ENCODE data around the gene ARHGAP44. TPM values are rescaled to one million over a fixed set of nuclear protein-coding genes. Genes with fewer than 3 reads are reported as not detected.

Gene ARHGAP44
- total and polyA plus RNA-seq, 2 donors (not counting 1 experiment from before 2014, with no cell fraction given), result 0.78 to 11.6 TPM

DNA sequence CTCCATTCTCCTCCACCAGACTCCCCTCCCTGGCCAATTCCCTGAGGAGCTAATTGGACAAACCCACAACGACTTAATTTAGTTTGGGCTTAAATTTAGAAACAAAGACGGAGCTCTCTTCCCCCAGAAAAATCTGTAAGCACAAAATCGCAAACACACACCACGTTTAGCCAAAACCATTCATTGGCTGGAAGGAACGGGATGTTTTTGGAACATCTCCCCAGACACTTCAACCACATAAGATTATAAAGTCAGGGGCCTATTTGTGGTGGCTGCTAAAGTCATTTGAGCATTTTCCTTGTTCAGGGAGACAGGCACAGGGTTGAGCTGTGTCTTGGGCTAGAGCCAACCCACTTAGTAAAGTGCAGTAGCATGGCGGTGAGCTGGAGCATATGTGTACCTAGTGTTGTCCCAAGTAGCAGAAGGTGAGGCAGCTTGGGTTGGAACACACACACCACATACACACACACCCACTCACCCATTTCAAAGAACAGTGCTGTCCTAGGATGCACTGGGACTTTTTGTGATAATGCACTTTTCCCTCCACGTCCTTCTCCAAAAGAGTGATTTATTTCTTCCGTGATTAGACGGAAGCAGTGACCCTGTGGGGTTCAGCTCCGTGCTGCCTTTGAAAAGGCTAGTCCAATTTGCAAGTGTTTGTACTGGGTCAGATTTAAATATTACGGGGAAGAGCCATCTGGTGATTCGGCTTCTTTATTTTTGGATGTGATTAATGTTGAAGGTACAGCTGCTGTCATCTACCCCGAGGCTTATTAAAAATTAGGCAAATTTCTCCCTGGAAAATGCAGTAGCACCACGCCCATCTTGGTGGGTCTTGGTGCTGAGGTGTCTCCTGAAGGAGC lies 196.4 kb downstream of the ARHGAP44 start:
- CTCF ChIA-PET, result interaction anchor here (1.2 to 1.3 kb wide), 2 partner anchors 33 to 44 kb away, joined by 3 to 4 read pairs; partner anchors contain the start of gene ELAC2
- Histone ChIP-seq H3K79me2 (ENCODE audit: control insufficient read depth, insufficient read depth, low read length) (no peaks in the 10 kb centered on the region), H3K4me1 (ENCODE audit: control insufficient read depth in 2 of 2, insufficient read depth in 2 of 2, low read length in 2 of 2) (peaks cover 0 to 12% of the 10 kb centered on the region in 2 donors), H3K27me3 (replicated peaks in 1 of 4; ENCODE audit: control extremely low read depth in 1 of 4, control insufficient read depth in 3 of 4, insufficient read depth in 4 of 4, low read length in 3 of 4) (no peaks in the 10 kb centered on the region), H3K27ac (ENCODE audit: low read length in 2 of 2) (no peak overlapping the region), H4K20me1 (ENCODE audit: control insufficient read depth, insufficient read depth, low read length, poor library complexity, severe bottlenecking) (no peaks in the 10 kb centered on the region), H3K4me2 (replicated peaks; ENCODE audit: low read depth, low read length, poor library complexity, severe bottlenecking) (no peak overlapping the region), H3K4me3 (ENCODE audit: control extremely low read depth in 1 of 5, extremely low read depth in 1 of 5, insufficient read depth in 1 of 5, low read depth in 2 of 5, low read length in 4 of 5) (no peak overlapping the region), H3K36me3 (replicated peaks in 1 of 2; ENCODE audit: control extremely low read depth in 1 of 2, control insufficient read depth in 1 of 2, extremely low read depth in 1 of 2, insufficient read depth in 2 of 2, low read length in 1 of 2) (no peaks in the 10 kb centered on the region), H3K9me3 (ENCODE audit: control extremely low read depth in 1 of 3, control insufficient read depth in 2 of 3, insufficient read depth in 1 of 3, low read length in 2 of 3) (no peaks in the 10 kb centered on the region), H3K9ac (ENCODE audit: low read length) (no peak overlapping the region), H2AFZ (ENCODE audit: insufficient read depth, low read depth, low read length, poor library complexity, severe bottlenecking) (no peak overlapping the region)
- no peak for TF ChIP-seq EZH2 (IDR thresholded peaks at IDR 0.05; ENCODE audit: borderline replicate concordance, insufficient read depth, low read depth, low read length, poor library complexity, severe bottlenecking)
- TF ChIP-seq, protein P1, sequence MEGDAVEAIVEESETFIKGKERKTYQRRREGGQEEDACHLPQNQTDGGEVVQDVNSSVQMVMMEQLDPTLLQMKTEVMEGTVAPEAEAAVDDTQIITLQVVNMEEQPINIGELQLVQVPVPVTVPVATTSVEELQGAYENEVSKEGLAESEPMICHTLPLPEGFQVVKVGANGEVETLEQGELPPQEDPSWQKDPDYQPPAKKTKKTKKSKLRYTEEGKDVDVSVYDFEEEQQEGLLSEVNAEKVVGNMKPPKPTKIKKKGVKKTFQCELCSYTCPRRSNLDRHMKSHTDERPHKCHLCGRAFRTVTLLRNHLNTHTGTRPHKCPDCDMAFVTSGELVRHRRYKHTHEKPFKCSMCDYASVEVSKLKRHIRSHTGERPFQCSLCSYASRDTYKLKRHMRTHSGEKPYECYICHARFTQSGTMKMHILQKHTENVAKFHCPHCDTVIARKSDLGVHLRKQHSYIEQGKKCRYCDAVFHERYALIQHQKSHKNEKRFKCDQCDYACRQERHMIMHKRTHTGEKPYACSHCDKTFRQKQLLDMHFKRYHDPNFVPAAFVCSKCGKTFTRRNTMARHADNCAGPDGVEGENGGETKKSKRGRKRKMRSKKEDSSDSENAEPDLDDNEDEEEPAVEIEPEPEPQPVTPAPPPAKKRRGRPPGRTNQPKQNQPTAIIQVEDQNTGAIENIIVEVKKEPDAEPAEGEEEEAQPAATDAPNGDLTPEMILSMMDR (IDR thresholded peaks at IDR 0.05), result no peak
- intact Hi-C loops (cut with micrococcal nuclease), result no loop called here
- 76% methylated on average over 9 of the region's 14 CpGs for WGBS (ENCODE audit: insufficient coverage)
- peaks cover 29% of the 10 kb centered on the region for H3K4me1 Mint-ChIP-seq
- no peaks in the 10 kb centered on the region for H3K27me3 Mint-ChIP-seq
- no peak overlapping the region for H3K4me3 Mint-ChIP-seq
- H3K9me3 Mint-ChIP-seq (ENCODE audit: insufficient read depth), result no peaks in the 10 kb centered on the region
- DNase-seq (no peak), ATAC-seq (ENCODE audit: low read depth) (no peak)
- no peak overlapping the region for H3K27ac Mint-ChIP-seq
- POLR2A ChIA-PET, result no interaction called here

- H3K27ac ChIP-seq (ENCODE audit: low read length in 2 of 2), result no peak overlapping the region
- CTCF ChIA-PET, result interaction anchor here (0.8 to 1.0 kb wide), 2 partner anchors 16 to 18 kb away, joined by 3 to 4 read pairs; no protein-coding TSS in a partner anchor
- TF ChIP-seq EZH2 (IDR thresholded peaks at IDR 0.05; ENCODE audit: borderline replicate concordance, insufficient read depth, low read depth, low read length, poor library complexity, severe bottlenecking), result no peak
- TF ChIP-seq, protein P1 (IDR thresholded peaks at IDR 0.05), result no peak
- Mint-ChIP-seq H3K4me3 (no peak overlapping the region), H3K9me3 (ENCODE audit: insufficient read depth) (no peaks in the 10 kb centered on the region), H3K4me1 (peaks cover 27% of the 10 kb centered on the region), H3K27me3 (no peaks in the 10 kb centered on the region), H3K27ac (no peak overlapping the region)
- H2AFZ ChIP-seq (ENCODE audit: insufficient read depth, low read depth, low read length, poor library complexity, severe bottlenecking), result no peak overlapping the region
- intact Hi-C loops (cut with micrococcal nuclease), result no loop called here
- no peaks in the 10 kb centered on the region for H4K20me1 ChIP-seq (ENCODE audit: control insufficient read depth, insufficient read depth, low read length, poor library complexity, severe bottlenecking)
- H3K9me3 ChIP-seq (ENCODE audit: control extremely low read depth in 1 of 3, control insufficient read depth in 2 of 3, insufficient read depth in 1 of 3, low read length in 2 of 3), result no peaks in the 10 kb centered on the region
- POLR2A ChIA-PET, result no interaction called here
- H3K36me3 ChIP-seq (replicated peaks in 1 of 2; ENCODE audit: control extremely low read depth in 1 of 2, control insufficient read depth in 1 of 2, extremely low read depth in 1 of 2, insufficient read depth in 2 of 2, low read length in 1 of 2), result peaks cover 0 to 12% of the 10 kb centered on the region in 2 experiments
- ATAC-seq (ENCODE audit: low read depth) (no peak), DNase-seq (no peak)
- H3K79me2 ChIP-seq (ENCODE audit: control insufficient read depth, insufficient read depth, low read length), result no peaks in the 10 kb centered on the region
- no peak overlapping the region for H3K9ac ChIP-seq (ENCODE audit: low read length)
- H3K27me3 ChIP-seq (replicated peaks in 1 of 4; ENCODE audit: control extremely low read depth in 1 of 4, control insufficient read depth in 3 of 4, insufficient read depth in 4 of 4, low read length in 3 of 4), result no peaks in the 10 kb centered on the region
- WGBS (ENCODE audit: insufficient coverage), result 85% methylated on average over 8 of the region's 12 CpGs
- H3K4me2 ChIP-seq (replicated peaks; ENCODE audit: low read depth, low read length, poor library complexity, severe bottlenecking), result no peak overlapping the region
- peaks cover 0 to 12% of the 10 kb centered on the region in 2 donors for H3K4me1 ChIP-seq (ENCODE audit: control insufficient read depth in 2 of 2, insufficient read depth in 2 of 2, low read length in 2 of 2)
- no peak overlapping the region for H3K4me3 ChIP-seq (ENCODE audit: control extremely low read depth in 1 of 5, extremely low read depth in 1 of 5, insufficient read depth in 1 of 5, low read depth in 2 of 5, low read length in 4 of 5)
Measured at GRCh38 chr17:12987120-12987519, 197.8 kb downstream of the ARHGAP44 start.

Data from B cell (primary cell).